RWPE2 (cell line): Measurements from ENCODE around the gene NECAB2.
A peak's percentile ranks its signal among the peaks of the same experiment; 100 is the strongest.

Source experiments
- ATAC-seq: fragments of 200-7000 bp; cut with Tn5 transposase; 3 replicates; pipeline ENCODE4 v1.9.1; 2021; ENCODE audit warnings: low read depth
- DNase-seq: peaks from one replicate; pipeline ENCODE4 v3.0.0-alpha.2; 2020; ENCODE audit warnings: low spot score
- H3K27ac ChIP-seq: fragments of 450-650 bp; 2 replicates; pipeline ENCODE4 v1.5.1; 2017; ENCODE audit warnings: mild to moderate bottlenecking; ENCODE audit not compliant: poor library complexity, severe bottlenecking
- H3K27me3 ChIP-seq: fragments of 250-450 bp; sonication (Bioruptor Pico); 2 replicates; pipeline ENCODE4 v1.5.1; 2021; ENCODE audit warnings: mild to moderate bottlenecking, moderate library complexity; ENCODE audit not compliant: insufficient read depth, poor library complexity, severe bottlenecking
- H3K36me3 ChIP-seq: fragments of 250-450 bp; sonication (Bioruptor Pico); 2 replicates; pipeline ENCODE4 v1.5.1; 2020; ENCODE audit warnings: low read depth, mild to moderate bottlenecking, moderate library complexity
- H3K4me1 ChIP-seq: fragments of 250-450 bp; sonication (Bioruptor Pico); 2 replicates; pipeline ENCODE4 v1.5.1; 2021; ENCODE audit warnings: mild to moderate bottlenecking, moderate library complexity; ENCODE audit not compliant: insufficient read depth, poor library complexity, severe bottlenecking
- H3K4me3 ChIP-seq: fragments of 250-450 bp; sonication (Bioruptor Pico); 2 replicates; pipeline ENCODE4 v1.5.1; 2021; ENCODE audit warnings: mild to moderate bottlenecking, moderate library complexity; ENCODE audit not compliant: severe bottlenecking
- H3K9me3 ChIP-seq: fragments of 250-450 bp; sonication (Bioruptor Pico); 2 replicates; pipeline ENCODE4 v1.5.1; 2021; ENCODE audit warnings: mild to moderate bottlenecking, moderate library complexity; ENCODE audit not compliant: severe bottlenecking
- TF ChIP-seq, protein P1 (sequence below): fragments of 450-650 bp; IDR thresholded peaks from one replicate; pipeline ENCODE4 v1.5.1; 2017; ENCODE audit warnings: mild to moderate bottlenecking, moderate library complexity; ENCODE audit not compliant: poor library complexity, severe bottlenecking

The NECAB2 gene

DNA sequence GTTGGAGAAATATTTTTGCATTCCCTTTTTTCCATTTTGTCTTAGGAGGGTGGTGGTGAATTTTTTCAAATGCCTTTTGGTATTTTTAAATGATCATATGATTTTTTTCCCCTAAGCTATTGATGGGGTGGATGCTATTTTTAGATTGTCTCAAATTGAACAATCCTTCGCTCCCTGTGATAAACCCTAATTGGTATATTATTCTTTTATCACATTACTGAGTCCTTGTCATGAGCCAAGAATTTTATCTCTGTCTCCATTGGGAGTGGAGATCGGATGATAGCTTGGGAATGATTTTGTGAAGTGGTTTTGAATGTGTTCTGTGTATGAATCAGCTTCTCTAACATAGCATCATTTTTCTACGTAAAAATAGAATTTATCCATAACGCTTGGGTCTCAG, 15.4 kb downstream of the NECAB2 start:
- ATAC-seq: no peak
- H3K27ac ChIP-seq: no peak overlapping the region
- no peaks in the 10 kb centered on the region for H3K36me3 ChIP-seq
- no peak overlapping the region for H3K4me3 ChIP-seq
- DNase-seq: no peak
- peaks cover 19% of the 10 kb centered on the region for H3K27me3 ChIP-seq
- no peaks in the 10 kb centered on the region for H3K9me3 ChIP-seq
- TF ChIP-seq, protein P1, sequence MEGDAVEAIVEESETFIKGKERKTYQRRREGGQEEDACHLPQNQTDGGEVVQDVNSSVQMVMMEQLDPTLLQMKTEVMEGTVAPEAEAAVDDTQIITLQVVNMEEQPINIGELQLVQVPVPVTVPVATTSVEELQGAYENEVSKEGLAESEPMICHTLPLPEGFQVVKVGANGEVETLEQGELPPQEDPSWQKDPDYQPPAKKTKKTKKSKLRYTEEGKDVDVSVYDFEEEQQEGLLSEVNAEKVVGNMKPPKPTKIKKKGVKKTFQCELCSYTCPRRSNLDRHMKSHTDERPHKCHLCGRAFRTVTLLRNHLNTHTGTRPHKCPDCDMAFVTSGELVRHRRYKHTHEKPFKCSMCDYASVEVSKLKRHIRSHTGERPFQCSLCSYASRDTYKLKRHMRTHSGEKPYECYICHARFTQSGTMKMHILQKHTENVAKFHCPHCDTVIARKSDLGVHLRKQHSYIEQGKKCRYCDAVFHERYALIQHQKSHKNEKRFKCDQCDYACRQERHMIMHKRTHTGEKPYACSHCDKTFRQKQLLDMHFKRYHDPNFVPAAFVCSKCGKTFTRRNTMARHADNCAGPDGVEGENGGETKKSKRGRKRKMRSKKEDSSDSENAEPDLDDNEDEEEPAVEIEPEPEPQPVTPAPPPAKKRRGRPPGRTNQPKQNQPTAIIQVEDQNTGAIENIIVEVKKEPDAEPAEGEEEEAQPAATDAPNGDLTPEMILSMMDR: no peak
- no peaks in the 10 kb centered on the region for H3K4me1 ChIP-seq

DNA sequence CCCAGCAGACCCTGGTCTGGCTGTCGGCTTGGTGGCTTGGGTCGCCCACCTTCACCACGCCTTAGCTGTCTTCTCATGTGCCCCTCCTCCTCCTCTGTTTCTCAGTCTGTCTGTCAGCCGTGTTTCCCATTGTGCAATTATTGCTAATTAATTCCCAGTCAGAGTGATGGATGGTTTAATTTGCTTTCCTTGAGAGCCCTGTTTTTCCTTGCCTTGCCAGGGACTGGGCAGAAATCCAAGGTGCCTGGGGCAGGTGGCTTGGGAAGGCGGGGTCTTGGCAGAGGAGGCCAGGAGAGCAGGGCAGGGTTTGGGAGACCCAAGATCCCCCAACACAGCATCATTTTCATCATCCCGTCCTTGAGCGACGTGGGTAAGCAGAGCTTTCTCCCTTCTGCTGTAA, 21.3 kb downstream of the NECAB2 start:
- ATAC-seq (peak; percentile 10; the same call in 1 of the 3 replicates), DNase-seq (no peak)
- peaks cover 33% of the 10 kb centered on the region for H3K27me3 ChIP-seq
- H3K36me3 ChIP-seq: no peaks in the 10 kb centered on the region
- no peaks in the 10 kb centered on the region for H3K9me3 ChIP-seq
- H3K4me3 ChIP-seq: no peak overlapping the region
- peaks cover 7% of the 10 kb centered on the region for H3K4me1 ChIP-seq
- TF ChIP-seq, protein P1: no peak
- H3K27ac ChIP-seq: no peak overlapping the region

DNA sequence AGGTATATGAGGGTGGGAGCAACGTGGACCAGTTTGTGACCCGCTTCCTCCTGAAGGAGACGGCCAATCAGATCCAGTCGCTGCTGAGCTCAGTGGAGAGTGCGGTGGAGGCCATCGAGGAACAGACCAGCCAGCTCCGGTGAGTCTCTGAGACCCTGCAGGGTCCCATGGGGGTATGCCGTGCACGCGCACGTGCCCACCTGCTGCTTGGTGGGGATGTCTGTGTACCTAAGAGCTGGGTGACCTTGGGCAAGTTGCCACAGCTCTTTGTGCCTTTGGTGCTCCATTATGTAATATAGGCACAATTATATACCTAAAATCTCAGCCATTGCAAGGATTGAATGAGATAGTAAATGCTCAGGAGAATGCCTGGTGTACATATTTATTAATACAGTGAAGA, 22.4 kb downstream of the NECAB2 start:
- no peak for ATAC-seq
- no peaks in the 10 kb centered on the region for H3K9me3 ChIP-seq
- peaks cover 33% of the 10 kb centered on the region for H3K27me3 ChIP-seq
- H3K27ac ChIP-seq: no peak overlapping the region
- TF ChIP-seq, protein P1: no peak
- DNase-seq: no peak
- no peak overlapping the region for H3K4me3 ChIP-seq
- H3K4me1 ChIP-seq: peaks cover 7% of the 10 kb centered on the region
- no peaks in the 10 kb centered on the region for H3K36me3 ChIP-seq

DNA sequence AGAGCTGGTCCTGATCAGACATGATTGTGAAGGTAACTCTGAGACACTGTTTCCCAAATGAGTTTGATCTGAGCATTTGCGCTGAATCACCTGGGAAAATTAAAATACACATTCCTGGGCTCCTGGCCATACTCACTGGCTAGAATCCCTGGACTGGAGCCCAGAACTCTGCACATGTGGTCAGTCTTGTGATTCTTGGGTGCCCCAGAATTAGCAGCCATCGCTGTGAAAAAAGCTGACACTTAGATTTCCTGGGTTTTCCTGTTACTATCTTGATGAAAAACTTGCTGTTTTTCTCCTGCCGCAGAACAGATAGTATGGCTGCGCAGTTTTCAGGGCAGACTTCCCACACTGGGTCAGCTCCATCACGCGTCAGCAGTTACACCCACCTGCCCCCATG, 24.6 kb downstream of the NECAB2 start:
- no peak overlapping the region for H3K4me3 ChIP-seq
- no peaks in the 10 kb centered on the region for H3K36me3 ChIP-seq
- H3K27me3 ChIP-seq: peaks cover 23% of the 10 kb centered on the region
- H3K4me1 ChIP-seq: peaks cover 7% of the 10 kb centered on the region
- no peaks in the 10 kb centered on the region for H3K9me3 ChIP-seq
- DNase-seq (no peak), ATAC-seq (no peak)
- no peak overlapping the region for H3K27ac ChIP-seq
- TF ChIP-seq, protein P1: no peak

DNA sequence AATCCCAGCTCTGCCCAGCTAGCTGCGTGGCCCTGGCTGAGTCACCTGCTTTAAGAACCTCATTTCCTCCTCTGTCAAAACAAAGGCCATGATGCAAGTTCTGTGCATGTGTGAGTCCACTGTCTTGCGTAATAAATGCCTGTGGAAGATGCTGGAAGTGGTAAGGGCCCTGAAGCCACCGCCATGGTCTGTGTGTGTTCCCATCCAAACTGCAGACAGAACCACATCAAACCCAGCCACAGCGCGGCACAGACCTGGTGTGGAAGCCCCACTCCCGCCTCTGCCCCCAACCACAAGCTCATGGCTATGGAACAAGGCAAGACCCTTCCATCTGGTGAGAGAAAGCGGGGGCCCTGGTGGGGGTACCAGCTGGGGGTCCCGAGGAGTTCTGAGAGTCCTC, 26.0 kb downstream of the NECAB2 start:
- Histone ChIP-seq H3K27me3 (peaks cover 8% of the 10 kb centered on the region), H3K36me3 (no peaks in the 10 kb centered on the region), H3K9me3 (no peaks in the 10 kb centered on the region), H3K4me3 (no peak overlapping the region), H3K4me1 (peaks cover 7% of the 10 kb centered on the region), H3K27ac (no peak overlapping the region)
- TF ChIP-seq, protein P1: no peak
- ATAC-seq (peak; percentile 80), DNase-seq (no peak)
